Measurements from ENCODE around the gene FZR1. TPM values are rescaled to one million over a fixed set of nuclear protein-coding genes. Genes with fewer than 3 reads are reported as not detected.

The FZR1 gene
- total RNA-seq, 2 donors from 2014 or later: 32.2 to 64.9 TPM

- Histone ChIP-seq H3K9me3 (no peaks in the 10 kb centered on the region), H3K4me3 (no peak overlapping the region), H3K27me3 (replicated peaks; ENCODE audit: insufficient read depth) (no peaks in the 10 kb centered on the region), H3K36me3 (no peaks in the 10 kb centered on the region), H3K27ac (no peak overlapping the region), H3K4me1 (replicated peaks) (no peaks in the 10 kb centered on the region)
- 79% methylated on average over 47 of the region's 47 CpGs for WGBS
- DNase-seq (ENCODE audit: low spot score): no peak
- intact Hi-C loops (cut with DNase I): no loop called here
- TF ChIP-seq POLR2A (IDR thresholded peaks at IDR 0.05): no peak
- TF ChIP-seq POLR2AphosphoS5 (IDR thresholded peaks at IDR 0.05): no peak
- TF ChIP-seq, protein P1, sequence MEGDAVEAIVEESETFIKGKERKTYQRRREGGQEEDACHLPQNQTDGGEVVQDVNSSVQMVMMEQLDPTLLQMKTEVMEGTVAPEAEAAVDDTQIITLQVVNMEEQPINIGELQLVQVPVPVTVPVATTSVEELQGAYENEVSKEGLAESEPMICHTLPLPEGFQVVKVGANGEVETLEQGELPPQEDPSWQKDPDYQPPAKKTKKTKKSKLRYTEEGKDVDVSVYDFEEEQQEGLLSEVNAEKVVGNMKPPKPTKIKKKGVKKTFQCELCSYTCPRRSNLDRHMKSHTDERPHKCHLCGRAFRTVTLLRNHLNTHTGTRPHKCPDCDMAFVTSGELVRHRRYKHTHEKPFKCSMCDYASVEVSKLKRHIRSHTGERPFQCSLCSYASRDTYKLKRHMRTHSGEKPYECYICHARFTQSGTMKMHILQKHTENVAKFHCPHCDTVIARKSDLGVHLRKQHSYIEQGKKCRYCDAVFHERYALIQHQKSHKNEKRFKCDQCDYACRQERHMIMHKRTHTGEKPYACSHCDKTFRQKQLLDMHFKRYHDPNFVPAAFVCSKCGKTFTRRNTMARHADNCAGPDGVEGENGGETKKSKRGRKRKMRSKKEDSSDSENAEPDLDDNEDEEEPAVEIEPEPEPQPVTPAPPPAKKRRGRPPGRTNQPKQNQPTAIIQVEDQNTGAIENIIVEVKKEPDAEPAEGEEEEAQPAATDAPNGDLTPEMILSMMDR (IDR thresholded peaks at IDR 0.05): no peak
Measured at GRCh38 chr19:3543150-3544057, 37.3 kb downstream of the FZR1 start.

- Histone ChIP-seq H3K27ac (no peak overlapping the region), H3K27me3 (replicated peaks; ENCODE audit: insufficient read depth) (no peaks in the 10 kb centered on the region), H3K4me3 (no peak overlapping the region), H3K9me3 (no peaks in the 10 kb centered on the region), H3K36me3 (no peaks in the 10 kb centered on the region), H3K4me1 (replicated peaks) (no peaks in the 10 kb centered on the region)
- no peak for DNase-seq (ENCODE audit: low spot score)
- TF ChIP-seq POLR2A (IDR thresholded peaks at IDR 0.05): no peak
- no peak for TF ChIP-seq POLR2AphosphoS5 (IDR thresholded peaks at IDR 0.05)
- TF ChIP-seq, protein P1 (IDR thresholded peaks at IDR 0.05): no peak
- WGBS: 96% methylated on average over 5 of the region's 9 CpGs
- intact Hi-C loops (cut with DNase I): no loop called here
Measured at GRCh38 chr19:3544058-3544376, 37.9 kb downstream of the FZR1 start.

DNA sequence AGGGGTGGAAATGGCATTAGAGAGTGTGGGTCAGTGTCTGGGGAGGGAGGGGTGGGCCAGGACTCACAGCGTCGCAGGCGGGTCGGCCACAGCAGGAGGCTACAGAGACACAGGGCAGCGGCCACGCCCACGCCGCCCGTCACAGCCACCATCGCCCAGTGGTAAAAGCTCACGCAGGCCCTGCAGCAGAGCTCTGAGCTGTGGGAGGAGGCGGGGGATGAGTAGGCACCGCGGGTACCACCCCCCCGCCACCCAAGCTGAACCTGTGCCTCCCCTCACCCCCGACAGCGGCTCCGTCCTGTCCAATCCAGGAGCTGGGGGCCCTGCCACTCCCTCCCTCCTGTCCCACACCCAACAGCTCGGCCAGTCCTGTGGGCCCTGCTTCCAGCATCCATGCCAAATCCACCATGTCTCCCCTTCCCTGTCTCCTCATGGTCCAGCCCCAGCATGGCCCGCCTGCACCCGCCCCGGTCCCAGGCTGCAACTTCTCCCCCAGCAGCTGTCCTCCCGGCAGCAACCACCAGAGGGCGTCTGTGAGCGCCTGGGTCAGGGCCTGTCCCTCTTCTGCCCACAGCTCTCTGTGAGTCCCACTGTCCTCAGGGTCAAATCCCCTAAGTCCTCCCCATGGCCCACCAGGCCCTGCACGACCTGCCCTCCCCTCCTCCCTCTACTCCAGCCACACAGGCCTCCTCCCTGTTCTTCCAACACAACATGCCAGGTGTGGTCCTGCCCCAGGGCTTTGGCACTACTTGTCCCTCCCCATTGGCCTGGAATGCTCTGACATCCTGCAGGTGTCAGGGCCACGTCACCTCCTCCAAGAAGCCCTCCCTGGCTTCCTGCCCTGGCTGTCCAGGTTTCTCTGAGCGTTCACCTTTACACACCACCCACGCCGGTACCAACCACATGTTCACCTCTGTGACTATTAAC, 38.9 kb downstream of the FZR1 start:
- no peak overlapping the region for H3K4me3 ChIP-seq
- no peaks in the 10 kb centered on the region for H3K27me3 ChIP-seq (replicated peaks; ENCODE audit: insufficient read depth)
- H3K4me1 ChIP-seq (replicated peaks): no peaks in the 10 kb centered on the region
- H3K9me3 ChIP-seq: no peaks in the 10 kb centered on the region
- TF ChIP-seq POLR2A (IDR thresholded peaks at IDR 0.05): no peak
- TF ChIP-seq, protein P1 (IDR thresholded peaks at IDR 0.05): peak; percentile 76 to 94 (median 90)
- TF ChIP-seq POLR2AphosphoS5 (IDR thresholded peaks at IDR 0.05): peak; percentile 35
- intact Hi-C loops (cut with DNase I): loop anchor here (5.0 kb wide), 1 partner anchor 72 kb away; no protein-coding TSS in a partner anchor
- DNase-seq (ENCODE audit: low spot score): peak; percentile 48
- H3K36me3 ChIP-seq: no peaks in the 10 kb centered on the region
- H3K27ac ChIP-seq: no peak overlapping the region
- 57% methylated on average over 28 of the region's 30 CpGs for WGBS

DNA sequence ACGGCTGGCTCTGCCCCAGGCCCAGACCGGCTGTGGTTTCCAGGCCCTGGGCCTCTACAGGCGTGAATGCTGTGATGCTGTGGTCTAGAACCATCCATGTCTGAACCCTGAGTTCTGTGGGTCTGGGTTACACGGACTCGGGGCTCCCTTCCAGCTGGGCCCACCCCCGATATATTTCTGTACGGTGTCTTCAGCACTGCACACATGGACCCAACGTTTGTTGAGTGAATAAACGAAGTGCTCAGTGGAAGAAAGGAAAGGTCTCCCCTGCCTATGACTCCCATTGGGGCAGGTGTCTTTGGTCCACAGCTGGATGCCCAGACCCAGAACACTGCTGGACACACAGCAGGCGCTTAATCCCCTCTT, 39.5 kb downstream of the FZR1 start:
- Histone ChIP-seq H3K4me1 (replicated peaks) (no peaks in the 10 kb centered on the region), H3K4me3 (no peak overlapping the region), H3K27me3 (replicated peaks; ENCODE audit: insufficient read depth) (no peaks in the 10 kb centered on the region), H3K27ac (no peak overlapping the region), H3K36me3 (no peaks in the 10 kb centered on the region), H3K9me3 (no peaks in the 10 kb centered on the region)
- 73% methylated on average over 10 of the region's 10 CpGs for WGBS
- TF ChIP-seq, protein P1 (IDR thresholded peaks at IDR 0.05): no peak
- TF ChIP-seq POLR2A (IDR thresholded peaks at IDR 0.05): no peak
- TF ChIP-seq POLR2AphosphoS5 (IDR thresholded peaks at IDR 0.05): no peak
- no peak for DNase-seq (ENCODE audit: low spot score)
- intact Hi-C loops (cut with DNase I): loop anchor here (5.0 kb wide), 1 partner anchor 72 kb away; no protein-coding TSS in a partner anchor

Data from prostate gland (tissue), 2 donors.